HG02973 (cell line): ENCODE data around the gene SNX13.

Experiments used
- ATAC-seq: cut with Tn5 transposase; IDR thresholded peaks from one replicate; pipeline ENCODE4 v1.9.1; 2021; ENCODE audit warnings: moderate library complexity; ENCODE audit not compliant: unreplicated experiment

The SNX13 gene

GRCh38 chr7:17792075-17792936 is 148.0 kb downstream of the SNX13 start:
- ATAC-seq: no peak

- no peak for ATAC-seq
Observed at GRCh38 chr7:17787257-17787656, 153.0 kb downstream of the SNX13 start.

GRCh38 chr7:17786314-17786852 is 153.9 kb downstream of the SNX13 start:
- ATAC-seq: no peak

GRCh38 chr7:17782216-17782549 is 158.1 kb downstream of the SNX13 start:
- ATAC-seq: no peak

- no peak for ATAC-seq
Observed at GRCh38 chr7:17781491-17782215, 158.6 kb downstream of the SNX13 start.

- no peak for ATAC-seq
Observed at GRCh38 chr7:17779381-17779780, 160.9 kb downstream of the SNX13 start.

GRCh38 chr7:17774716-17775288 is 165.5 kb downstream of the SNX13 start:
- ATAC-seq: no peak

- no peak for ATAC-seq
Observed at GRCh38 chr7:17774248-17774647, 166.0 kb downstream of the SNX13 start.

- ATAC-seq: no peak
Observed at GRCh38 chr7:17773289-17773626, 167.0 kb downstream of the SNX13 start.

- no peak for ATAC-seq
Observed at GRCh38 chr7:17772581-17773288, 167.6 kb downstream of the SNX13 start.

GRCh38 chr7:17771901-17772408 is 168.3 kb downstream of the SNX13 start:
- ATAC-seq: no peak

- no peak for ATAC-seq
Observed at GRCh38 chr7:17770710-17771375, 169.5 kb downstream of the SNX13 start.

- ATAC-seq: peak; percentile 70
Observed at GRCh38 chr7:17769918-17770317, 170.4 kb downstream of the SNX13 start.

GRCh38 chr7:17758008-17758407 is 182.3 kb downstream of the SNX13 start:
- no peak for ATAC-seq

- ATAC-seq: no peak
Observed at GRCh38 chr7:17746020-17746530, 194.2 kb downstream of the SNX13 start.

GRCh38 chr7:17745610-17746009 is 194.7 kb downstream of the SNX13 start:
- no peak for ATAC-seq

GRCh38 chr7:17743316-17743715 is 197.0 kb downstream of the SNX13 start:
- ATAC-seq: no peak

- no peak for ATAC-seq
Observed at GRCh38 chr7:17741426-17741825, 198.9 kb downstream of the SNX13 start.
